ENCODE data around the gene COG5.

GRCh38 chr7:107179326-107180164, 384.2 kb downstream of the COG5 start:
- TF ChIP-seq CTCF (conservative IDR thresholded peaks at IDR 0.05; ENCODE audit: low read depth, low read length) (no peak), EZH2 (IDR thresholded peaks at IDR 0.05; ENCODE audit: borderline replicate concordance, low read depth, low read length, poor library complexity, severe bottlenecking) (no peak)
